ENCODE measurements around the gene SLC15A3. TPM values are rescaled to one million over a fixed set of nuclear protein-coding genes. Genes with fewer than 3 reads are reported as not detected.

SLC15A3 gene
- polyA plus RNA-seq, 1 experiment: 4.8 TPM

GRCh38 chr11:60954421-60954820 is 2.4 kb upstream of the SLC15A3 start:
- Histone ChIP-seq H3K27ac (ENCODE audit: low read depth, low read length) (no peak overlapping the region), H3K27me3 (ENCODE audit: control insufficient read depth, insufficient read depth, low read length) (peaks cover 10% of the 10 kb centered on the region), H3K9me3 (ENCODE audit: control insufficient read depth, insufficient read depth, low read length) (no peaks in the 10 kb centered on the region), H3K4me3 (ENCODE audit: low read depth, low read length) (no peak overlapping the region)
- CTCF ChIA-PET: interaction anchor here (0.8 kb wide), 1 partner anchor 16 kb away, joined by 3 read pairs; no protein-coding TSS in a partner anchor
- TF ChIP-seq CTCF (IDR thresholded peaks at IDR 0.05; ENCODE audit: low read depth, low read length): no peak
- no peak for DNase-seq (ENCODE audit: low read depth, low spot score)
- POLR2A ChIA-PET: no interaction called here

DNA sequence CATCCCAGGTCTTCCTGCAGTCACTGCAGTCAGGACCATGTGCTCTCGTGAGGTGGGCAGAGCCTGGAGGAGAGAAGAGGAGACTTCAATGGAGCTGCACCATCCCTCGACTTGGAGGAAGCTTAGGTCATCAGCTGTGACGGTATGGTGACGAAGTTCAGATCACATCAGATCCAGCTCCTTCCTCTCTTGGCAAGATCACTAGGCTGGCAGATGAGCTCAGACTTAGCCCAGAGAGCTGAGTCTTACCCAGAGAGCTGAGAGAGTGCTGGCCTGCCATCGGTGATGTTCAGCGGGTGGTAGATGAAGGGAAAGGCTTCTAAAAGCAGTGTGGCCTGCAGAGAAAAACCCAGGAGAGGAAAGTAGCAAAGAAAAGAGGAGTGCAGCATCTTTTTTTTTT is 1.8 kb upstream of the SLC15A3 start:
- DNase-seq (ENCODE audit: low read depth, low spot score): no peak
- POLR2A ChIA-PET: interaction anchor here (0.6 kb wide), 1 partner anchor 1819 kb away, joined by 4 read pairs; no protein-coding TSS in a partner anchor
- CTCF ChIA-PET: interaction anchor here (0.6 to 0.8 kb wide), 2 partner anchors 66 to 121 kb away, joined by 3 to 4 read pairs; no protein-coding TSS in a partner anchor
- no peaks in the 10 kb centered on the region for H3K9me3 ChIP-seq (ENCODE audit: control insufficient read depth, insufficient read depth, low read length)
- no peak overlapping the region for H3K27ac ChIP-seq (ENCODE audit: low read depth, low read length)
- TF ChIP-seq CTCF (IDR thresholded peaks at IDR 0.05; ENCODE audit: low read depth, low read length): no peak
- no peak overlapping the region for H3K4me3 ChIP-seq (ENCODE audit: low read depth, low read length)
- H3K27me3 ChIP-seq (ENCODE audit: control insufficient read depth, insufficient read depth, low read length): peaks cover 9% of the 10 kb centered on the region

- Histone ChIP-seq H3K27ac (ENCODE audit: low read depth, low read length) (no peak overlapping the region), H3K4me3 (ENCODE audit: low read depth, low read length) (peak overlapping the region; percentile 55), H3K27me3 (ENCODE audit: control insufficient read depth, insufficient read depth, low read length) (peaks cover 8% of the 10 kb centered on the region), H3K9me3 (ENCODE audit: control insufficient read depth, insufficient read depth, low read length) (no peaks in the 10 kb centered on the region)
- DNase-seq (ENCODE audit: low read depth, low spot score): no peak
- POLR2A ChIA-PET: no interaction called here
- TF ChIP-seq CTCF (IDR thresholded peaks at IDR 0.05; ENCODE audit: low read depth, low read length): no peak
- CTCF ChIA-PET: no interaction called here
Measured at GRCh38 chr11:60952742-60953170, 780 bp upstream of the SLC15A3 start.

- no peak for DNase-seq (ENCODE audit: low read depth, low spot score)
- Histone ChIP-seq H3K27ac (ENCODE audit: low read depth, low read length) (peak overlapping the region; percentile 57), H3K4me3 (ENCODE audit: low read depth, low read length) (peak overlapping the region; percentile 55), H3K27me3 (ENCODE audit: control insufficient read depth, insufficient read depth, low read length) (peaks cover 8% of the 10 kb centered on the region), H3K9me3 (ENCODE audit: control insufficient read depth, insufficient read depth, low read length) (no peaks in the 10 kb centered on the region)
- TF ChIP-seq CTCF (IDR thresholded peaks at IDR 0.05; ENCODE audit: low read depth, low read length): no peak
- POLR2A ChIA-PET: interaction anchor here (0.6 kb wide), 1 partner anchor 1196 kb away, joined by 4 read pairs; no protein-coding TSS in a partner anchor
- CTCF ChIA-PET: no interaction called here
Measured at GRCh38 chr11:60951606-60951903, 421 bp downstream of the SLC15A3 start.

GRCh38 chr11:60950933-60951605 is 907 bp downstream of the SLC15A3 start:
- peak overlapping the region; percentile 55; the same call in 1 of the 2 replicates for H3K4me3 ChIP-seq (ENCODE audit: low read depth, low read length)
- no peaks in the 10 kb centered on the region for H3K9me3 ChIP-seq (ENCODE audit: control insufficient read depth, insufficient read depth, low read length)
- CTCF ChIA-PET: no interaction called here
- H3K27me3 ChIP-seq (ENCODE audit: control insufficient read depth, insufficient read depth, low read length): peaks cover 8% of the 10 kb centered on the region
- POLR2A ChIA-PET: no interaction called here
- TF ChIP-seq CTCF (IDR thresholded peaks at IDR 0.05; ENCODE audit: low read depth, low read length): no peak
- no peak for DNase-seq (ENCODE audit: low read depth, low spot score)
- no peak overlapping the region for H3K27ac ChIP-seq (ENCODE audit: low read depth, low read length)
